ENCODE data around the gene SLC9A5.

Gene SLC9A5

GRCh38 chr16:67282447-67282805, 33.6 kb downstream of the SLC9A5 start:
- DNase-seq = no peak

DNA sequence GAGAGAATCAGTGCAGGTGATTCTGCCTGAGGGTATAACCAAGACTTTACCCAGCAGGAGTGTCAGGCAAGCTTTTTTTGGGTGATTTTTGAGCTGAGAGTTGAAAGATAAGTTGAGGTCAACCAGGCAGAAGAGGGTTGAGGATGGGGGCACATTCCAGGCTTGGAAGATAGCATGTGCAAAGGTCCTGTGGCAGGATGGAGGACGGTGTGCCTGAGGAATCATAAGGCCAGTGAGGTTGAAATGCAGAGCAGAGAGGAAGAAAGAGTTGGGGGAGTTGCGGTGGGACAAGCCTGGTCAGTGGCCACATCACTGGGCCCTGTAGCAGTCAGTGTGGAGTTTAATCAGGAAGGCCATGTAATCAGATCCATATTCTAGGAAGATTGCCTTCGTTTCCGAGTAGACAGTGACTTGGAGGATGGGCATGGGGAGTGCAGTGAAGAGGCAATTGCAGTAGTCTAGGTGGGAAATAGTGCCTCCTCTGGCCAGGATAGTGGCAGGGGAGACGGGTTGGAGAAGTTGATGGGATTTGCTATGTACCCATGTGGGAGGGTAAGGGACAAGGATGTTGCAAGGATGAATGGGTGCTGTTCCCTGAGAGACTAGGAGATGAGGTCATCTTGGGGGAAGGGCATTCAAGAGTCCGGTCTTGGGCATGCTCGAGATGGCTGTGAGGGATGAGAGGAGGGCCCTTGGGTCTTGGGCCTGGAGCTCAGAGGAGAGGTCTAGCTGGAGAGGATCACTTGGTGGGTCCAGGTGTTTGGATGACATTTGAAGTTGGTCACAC, 34.5 kb downstream of the SLC9A5 start:
- DNase-seq = no peak

GRCh38 chr16:67283826-67284555, 35.2 kb downstream of the SLC9A5 start:
- peak; percentile 36 for DNase-seq

GRCh38 chr16:67284699-67285646, 36.2 kb downstream of the SLC9A5 start:
- peak; percentile 87 for DNase-seq

GRCh38 chr16:67286441-67287235, 37.9 kb downstream of the SLC9A5 start:
- DNase-seq = no peak

DNA sequence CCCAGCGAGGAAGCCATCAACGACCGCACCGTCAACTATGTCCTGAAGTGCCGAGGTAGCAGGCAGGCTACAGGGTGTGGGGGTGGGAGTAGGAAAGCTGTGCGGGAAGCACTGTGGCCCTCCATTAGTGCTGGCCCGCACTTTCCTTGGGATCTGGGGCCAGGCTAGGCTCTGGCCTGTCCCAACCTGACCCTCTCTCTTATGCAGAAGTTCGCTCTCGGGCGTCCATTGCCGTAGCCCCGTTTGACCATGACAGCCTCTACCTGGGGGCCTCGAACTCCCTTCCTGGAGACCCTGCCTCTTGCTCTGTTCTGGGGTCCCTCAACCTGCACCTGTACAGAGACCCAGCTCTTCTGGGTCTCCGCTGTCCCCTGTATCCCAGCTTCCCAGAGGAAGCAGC, 39.2 kb downstream of the SLC9A5 start:
- no peak for DNase-seq

- DNase-seq = no peak
Observed at GRCh38 chr16:67291461-67291860, 42.7 kb downstream of the SLC9A5 start.

DNA sequence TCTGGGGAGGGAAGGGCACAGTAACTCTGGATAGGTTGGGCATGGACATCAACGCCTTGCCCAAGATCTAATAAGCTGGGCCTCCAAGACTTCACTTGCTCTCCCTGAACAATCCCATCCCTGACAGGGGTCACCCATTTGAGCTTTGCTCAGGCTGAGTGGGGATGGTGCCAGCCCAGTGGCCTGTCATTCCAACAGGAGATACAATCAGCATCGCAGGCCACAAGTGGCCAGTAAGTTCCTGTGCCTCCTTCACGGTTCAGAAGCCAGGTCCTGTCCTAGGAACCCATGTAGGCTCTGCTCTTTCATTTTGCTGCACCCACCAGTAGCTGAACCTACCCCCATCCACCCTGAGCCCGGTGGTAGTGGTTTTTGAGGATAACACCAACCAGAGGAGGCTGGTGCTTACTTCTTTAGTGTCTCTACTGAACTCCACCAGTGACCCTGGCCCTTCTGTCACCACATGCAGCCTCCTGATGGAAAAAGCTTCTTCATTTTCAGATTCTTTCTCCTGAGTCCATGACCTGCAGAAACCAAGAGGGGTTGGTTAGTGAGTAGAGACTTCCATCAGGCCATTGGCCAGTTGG, 45.5 kb downstream of the SLC9A5 start:
- no peak for DNase-seq

DNA sequence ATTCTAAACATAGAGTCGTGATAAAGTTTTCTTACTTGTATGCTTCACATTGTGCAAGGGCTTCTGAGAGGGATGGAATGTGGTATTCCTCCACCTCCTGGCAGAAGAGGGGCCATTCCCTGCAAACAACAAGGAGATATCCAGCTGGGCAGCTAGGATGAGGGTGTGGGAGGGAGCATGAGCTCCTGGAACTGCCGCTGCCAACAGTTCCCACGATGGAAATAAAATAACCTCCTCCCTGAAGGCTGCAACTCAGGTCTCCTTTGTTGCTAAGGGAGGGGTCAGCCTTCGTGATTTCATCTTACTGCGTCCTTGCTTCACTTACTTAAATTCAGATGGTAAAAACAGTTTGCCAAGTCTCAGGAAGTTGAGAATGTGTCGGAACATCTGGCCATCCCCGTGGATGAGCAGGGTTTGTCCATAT, 46.2 kb downstream of the SLC9A5 start:
- no peak for DNase-seq

GRCh38 chr16:67296420-67296819, 47.6 kb downstream of the SLC9A5 start:
- no peak for DNase-seq

GRCh38 chr16:67298277-67298676, 49.5 kb downstream of the SLC9A5 start:
- no peak for DNase-seq

DNA sequence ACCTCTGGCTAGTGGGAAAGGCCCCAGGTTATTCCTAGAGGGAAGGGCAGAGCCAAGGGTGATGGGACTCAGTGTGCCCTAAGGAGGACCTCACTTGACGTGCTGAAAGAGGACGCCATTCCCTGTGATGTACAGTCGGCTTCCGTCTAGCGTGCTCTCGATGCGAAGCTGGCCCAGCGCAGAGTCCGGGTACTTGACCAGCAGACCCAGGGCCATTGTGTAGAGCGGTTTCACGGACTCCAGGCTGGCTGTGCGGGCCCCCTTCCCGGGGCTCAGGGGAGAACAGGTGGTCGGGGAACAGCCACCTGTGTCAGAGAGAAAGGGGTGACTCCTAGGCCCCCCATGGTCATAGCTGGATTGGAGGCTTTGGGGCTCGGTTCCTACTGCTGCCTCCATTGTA, 50.5 kb downstream of the SLC9A5 start:
- DNase-seq = no peak

DNA sequence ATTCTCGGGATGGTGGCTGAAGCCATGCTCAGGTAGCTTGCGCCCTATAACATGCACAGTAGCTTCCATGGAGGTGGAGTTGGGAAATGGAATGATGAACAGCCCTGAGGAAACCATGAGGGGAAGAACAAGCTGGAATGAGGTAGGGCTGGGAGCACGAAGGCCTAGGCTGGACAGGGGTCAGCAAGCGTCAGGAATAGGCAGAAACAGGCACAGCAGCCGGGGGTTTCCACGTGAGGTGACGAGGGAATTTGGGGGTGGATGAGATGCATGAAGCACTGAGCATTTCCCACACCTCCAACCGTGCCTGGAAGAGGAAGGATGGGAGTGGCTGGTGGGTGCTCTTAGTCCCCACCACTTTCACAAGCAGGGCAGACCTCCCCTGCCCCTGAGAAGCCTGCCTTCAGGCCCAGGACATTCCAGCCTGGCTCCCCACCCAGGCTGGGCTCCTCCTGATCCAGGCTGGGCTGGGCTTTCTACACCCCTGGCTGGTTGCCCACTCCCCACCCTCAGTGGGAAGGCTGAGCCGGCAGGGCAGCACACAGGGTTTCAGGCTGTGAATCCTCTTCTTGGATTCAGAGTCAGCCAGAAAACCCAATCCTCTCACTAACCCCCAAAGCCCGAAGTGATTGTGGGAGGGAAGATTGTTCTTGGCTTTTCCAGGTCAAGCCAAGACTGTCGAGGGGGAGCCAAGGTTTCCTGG, 52.5 kb downstream of the SLC9A5 start:
- DNase-seq = no peak

- no peak for DNase-seq
Observed at GRCh38 chr16:67302076-67302475, 53.3 kb downstream of the SLC9A5 start.

DNA sequence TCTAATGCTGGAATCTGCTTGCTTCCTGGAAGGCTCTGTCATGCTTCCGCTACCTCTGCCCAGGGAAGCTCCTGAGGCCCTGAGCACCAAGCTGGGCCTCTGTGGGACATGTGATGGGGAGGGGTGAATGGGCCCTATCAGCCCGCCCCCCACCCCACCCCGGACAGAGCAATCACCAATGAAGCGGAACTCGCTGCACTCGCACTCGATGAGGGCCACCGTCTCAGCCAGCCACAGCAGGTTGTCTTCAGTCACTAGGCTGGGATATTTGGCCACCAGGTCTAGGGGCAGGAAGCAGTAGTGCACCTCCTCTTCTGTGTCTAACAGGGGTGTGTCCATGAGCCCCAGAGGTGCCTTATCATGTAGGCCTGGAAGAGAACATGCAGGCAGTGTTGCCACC, 54.2 kb downstream of the SLC9A5 start:
- no peak for DNase-seq

DNA sequence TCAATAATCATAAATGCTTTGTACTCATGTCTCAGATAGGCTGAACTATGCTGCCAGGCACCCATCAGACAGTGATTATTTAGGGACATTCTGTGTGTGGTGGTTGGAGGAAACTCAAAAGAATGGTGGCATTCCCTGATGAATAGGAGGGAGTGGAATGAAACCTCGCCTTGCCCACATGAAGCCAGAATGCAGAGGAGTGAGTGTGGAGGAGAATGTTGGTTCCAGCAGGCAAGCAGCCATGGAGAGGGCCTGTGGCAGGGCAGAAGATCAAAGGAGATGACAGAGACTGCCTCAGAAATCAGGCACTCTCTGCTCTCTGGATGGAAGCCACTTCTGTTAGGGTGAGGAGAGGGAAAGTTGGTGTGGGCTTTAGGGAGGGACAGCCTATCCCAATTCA, 55.2 kb downstream of the SLC9A5 start:
- no peak for DNase-seq

DNA sequence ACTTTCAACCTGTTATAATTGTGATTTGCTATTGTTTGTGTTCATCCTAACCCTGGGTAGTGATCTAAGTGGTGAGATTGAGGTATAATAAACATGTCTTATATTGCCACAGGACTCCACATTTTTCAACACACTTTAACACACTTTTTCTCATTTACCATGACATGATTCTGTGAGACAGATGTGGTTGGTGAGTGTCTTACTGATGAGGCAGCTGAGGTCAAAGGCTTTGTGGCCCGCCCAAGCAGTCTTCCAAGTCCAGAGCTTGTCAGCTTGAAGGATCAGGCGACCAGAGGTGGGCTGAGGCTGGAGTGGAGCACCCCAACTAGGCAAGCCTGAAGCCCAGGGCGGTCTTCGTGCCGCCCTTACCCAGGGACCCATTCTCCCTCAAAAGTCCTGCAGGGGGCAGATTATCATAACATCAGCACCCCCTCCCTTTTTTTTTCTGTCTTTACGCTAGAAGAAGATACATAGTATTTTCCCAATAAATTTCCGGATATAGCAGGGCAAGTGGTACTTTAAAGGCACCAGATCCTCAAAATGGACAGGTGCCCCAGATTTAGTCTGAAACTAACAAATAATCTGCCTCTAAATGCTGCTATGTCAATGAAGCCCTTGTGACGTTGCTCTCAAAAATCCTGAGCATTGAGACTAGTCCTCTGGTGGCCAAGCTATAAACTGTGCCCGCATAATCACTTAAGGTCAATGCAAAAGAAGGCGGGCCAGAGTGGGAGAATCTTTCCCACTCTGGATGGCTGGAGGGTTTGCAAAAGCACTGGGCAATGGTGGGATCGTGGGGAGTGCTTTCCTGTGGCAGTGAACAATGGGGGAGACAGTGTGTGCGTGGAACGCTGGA, 56.7 kb downstream of the SLC9A5 start:
- no peak for DNase-seq

DNA sequence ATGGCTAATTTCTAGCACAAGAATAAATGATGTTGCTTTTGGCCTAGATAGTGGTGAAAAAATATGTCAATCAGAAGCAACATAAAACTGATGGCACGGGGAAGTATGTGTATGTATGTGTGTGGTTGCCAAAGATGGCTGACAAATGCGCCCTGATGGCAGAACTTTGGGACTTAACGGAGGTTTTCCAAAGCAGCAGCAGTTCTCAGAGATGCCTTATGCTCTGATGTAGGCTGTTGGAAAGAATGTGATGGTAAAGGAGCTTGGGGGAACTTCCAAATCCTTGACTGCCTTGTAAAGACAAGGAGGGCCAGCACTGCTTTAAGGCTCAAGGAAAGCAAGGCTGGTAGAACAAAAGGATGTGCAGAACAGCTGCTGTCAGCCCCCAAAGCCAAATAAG, 61.8 kb downstream of the SLC9A5 start:
- DNase-seq = no peak

GRCh38 chr16:67311607-67312488, 63.1 kb downstream of the SLC9A5 start:
- no peak for DNase-seq

Data from NCI-H1092 treated with DMSO at 0.1 percent for 48 hours (cell line).